PFSK-1 (cell line): ENCODE results near the gene PALLD.

ENCODE experiments used
- FOXP2 ChIP-seq: optimal IDR thresholded peaks from 2 replicates; pipeline ENCODE3; 2011; ENCODE audit warnings: borderline replicate concordance, control low read depth, inconsistent platforms; ENCODE audit not compliant: insufficient read depth; ENCODE audit errors: extremely low read length, extremely low read depth
- POLR2AphosphoS5 ChIP-seq: IDR thresholded peaks from 2 replicates; pipeline ENCODE4 v1.6.1; 2012; ENCODE audit warnings: low read depth, mild to moderate bottlenecking, control low read depth, low read length, moderate library complexity
- SIN3A ChIP-seq: IDR thresholded peaks from 2 replicates; pipeline ENCODE4 v1.6.1; 2012; ENCODE audit warnings: mild to moderate bottlenecking, low read length, moderate library complexity, borderline replicate concordance; ENCODE audit not compliant: insufficient read depth
- TAF1 ChIP-seq: IDR thresholded peaks from 2 replicates; pipeline ENCODE4 v1.6.1; 2012; ENCODE audit warnings: low read length, control low read depth, borderline replicate concordance; ENCODE audit not compliant: insufficient read depth
- TF ChIP-seq, protein P1 (sequence below), 2 experiments: IDR thresholded peaks; 2 replicates each; pipeline versions ENCODE4 v1.6.1 to v1.8.0; 2011 to 2012; ENCODE audit warnings: low read depth in 2 of 2, low read length in 2 of 2, control low read depth in 1 of 2, inconsistent platforms in 1 of 2, mild to moderate bottlenecking in 1 of 2, moderate library complexity in 1 of 2; ENCODE audit not compliant: insufficient read depth in 1 of 2

DNA sequence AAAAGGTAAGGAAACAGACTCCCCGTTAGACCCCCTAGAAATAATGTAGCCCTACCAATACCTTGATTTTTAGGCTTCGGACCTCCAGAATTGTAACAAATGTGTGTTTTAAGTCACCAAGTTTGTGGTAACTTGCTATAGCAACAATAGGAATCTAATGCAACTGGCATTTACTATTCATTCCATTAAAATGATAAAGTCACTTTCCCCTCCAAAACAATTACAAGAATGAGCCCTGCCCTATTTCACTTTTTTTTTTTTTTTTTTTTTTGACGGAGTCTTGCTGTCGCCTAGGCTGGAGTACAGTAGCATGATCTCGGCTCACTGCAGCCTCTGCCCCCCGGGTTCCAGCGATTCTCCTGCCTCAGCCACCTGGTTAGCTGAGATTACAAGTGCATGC lies 13.0 kb upstream of the PALLD start:
- no peak for TF ChIP-seq TAF1
- no peak for TF ChIP-seq SIN3A
- TF ChIP-seq, protein P1, sequence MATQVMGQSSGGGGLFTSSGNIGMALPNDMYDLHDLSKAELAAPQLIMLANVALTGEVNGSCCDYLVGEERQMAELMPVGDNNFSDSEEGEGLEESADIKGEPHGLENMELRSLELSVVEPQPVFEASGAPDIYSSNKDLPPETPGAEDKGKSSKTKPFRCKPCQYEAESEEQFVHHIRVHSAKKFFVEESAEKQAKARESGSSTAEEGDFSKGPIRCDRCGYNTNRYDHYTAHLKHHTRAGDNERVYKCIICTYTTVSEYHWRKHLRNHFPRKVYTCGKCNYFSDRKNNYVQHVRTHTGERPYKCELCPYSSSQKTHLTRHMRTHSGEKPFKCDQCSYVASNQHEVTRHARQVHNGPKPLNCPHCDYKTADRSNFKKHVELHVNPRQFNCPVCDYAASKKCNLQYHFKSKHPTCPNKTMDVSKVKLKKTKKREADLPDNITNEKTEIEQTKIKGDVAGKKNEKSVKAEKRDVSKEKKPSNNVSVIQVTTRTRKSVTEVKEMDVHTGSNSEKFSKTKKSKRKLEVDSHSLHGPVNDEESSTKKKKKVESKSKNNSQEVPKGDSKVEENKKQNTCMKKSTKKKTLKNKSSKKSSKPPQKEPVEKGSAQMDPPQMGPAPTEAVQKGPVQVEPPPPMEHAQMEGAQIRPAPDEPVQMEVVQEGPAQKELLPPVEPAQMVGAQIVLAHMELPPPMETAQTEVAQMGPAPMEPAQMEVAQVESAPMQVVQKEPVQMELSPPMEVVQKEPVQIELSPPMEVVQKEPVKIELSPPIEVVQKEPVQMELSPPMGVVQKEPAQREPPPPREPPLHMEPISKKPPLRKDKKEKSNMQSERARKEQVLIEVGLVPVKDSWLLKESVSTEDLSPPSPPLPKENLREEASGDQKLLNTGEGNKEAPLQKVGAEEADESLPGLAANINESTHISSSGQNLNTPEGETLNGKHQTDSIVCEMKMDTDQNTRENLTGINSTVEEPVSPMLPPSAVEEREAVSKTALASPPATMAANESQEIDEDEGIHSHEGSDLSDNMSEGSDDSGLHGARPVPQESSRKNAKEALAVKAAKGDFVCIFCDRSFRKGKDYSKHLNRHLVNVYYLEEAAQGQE (IDR thresholded peaks at IDR 0.05; ENCODE audit: insufficient read depth in 1 of 2, low read depth in 2 of 2, low read length in 2 of 2) = no peak
- no peak for TF ChIP-seq POLR2AphosphoS5
- TF ChIP-seq FOXP2 = no peak
